HG03439 (cell line): ENCODE measurements around the gene ATF2.
"Not testable (repeated sequence)": the region's sequence is repeated elsewhere in the genome, so short reads cannot be mapped to it uniquely, and the experiment has no call there.

ENCODE experiments used
- ATAC-seq: cut with Tn5 transposase; IDR thresholded peaks from one replicate; pipeline ENCODE4 v1.9.1; 2021; ENCODE audit warnings: mild to moderate bottlenecking, moderate library complexity; ENCODE audit not compliant: unreplicated experiment

ATF2 gene

DNA sequence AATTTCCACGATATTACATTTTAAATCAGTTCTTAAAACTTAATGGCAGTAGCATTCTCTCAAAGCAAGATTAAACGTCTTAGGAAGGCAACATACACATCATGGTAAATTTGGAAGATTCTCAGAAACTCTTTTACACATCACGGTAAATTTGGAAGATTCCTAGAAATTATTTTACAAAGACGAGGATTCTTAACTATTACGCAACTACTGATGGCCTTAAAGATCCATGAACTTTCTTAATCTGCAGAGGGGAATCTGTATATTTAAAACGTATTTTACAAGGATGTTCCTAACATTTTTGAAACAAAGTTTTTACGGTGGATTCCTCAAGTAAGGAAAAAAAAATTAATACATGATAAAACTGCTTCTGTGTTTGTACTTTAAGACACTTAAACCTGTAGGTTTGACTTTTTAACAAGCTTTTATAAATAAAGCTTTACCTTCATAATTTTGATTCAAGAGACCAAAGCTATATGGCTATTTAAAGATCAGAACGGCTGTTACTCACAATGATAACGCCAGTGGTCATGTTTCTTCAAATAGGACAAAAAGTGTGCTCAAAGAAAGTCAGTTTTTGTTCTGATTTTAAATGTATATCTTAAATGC, 1.7 kb downstream of the ATF2 start:
- ATAC-seq = no peak

DNA sequence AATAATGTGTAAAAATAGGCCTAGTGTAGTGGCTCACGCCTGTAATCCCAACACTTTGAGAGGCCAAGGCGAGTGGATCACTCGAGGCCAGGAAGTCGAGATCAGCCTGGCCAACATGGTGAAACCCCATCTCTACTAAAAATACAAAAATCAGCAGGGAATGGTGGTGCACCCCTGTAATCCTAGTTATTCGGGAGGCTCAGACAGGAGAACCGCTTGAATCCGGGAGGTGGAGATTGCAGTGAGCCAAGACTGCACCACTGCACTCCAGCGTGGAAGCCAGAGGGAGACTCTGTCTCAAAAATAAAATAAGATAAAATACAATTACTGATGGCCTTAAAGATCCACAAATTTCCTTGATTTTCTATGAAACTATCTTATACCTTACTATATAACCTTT, 3.8 kb downstream of the ATF2 start:
- ATAC-seq = no peak

DNA sequence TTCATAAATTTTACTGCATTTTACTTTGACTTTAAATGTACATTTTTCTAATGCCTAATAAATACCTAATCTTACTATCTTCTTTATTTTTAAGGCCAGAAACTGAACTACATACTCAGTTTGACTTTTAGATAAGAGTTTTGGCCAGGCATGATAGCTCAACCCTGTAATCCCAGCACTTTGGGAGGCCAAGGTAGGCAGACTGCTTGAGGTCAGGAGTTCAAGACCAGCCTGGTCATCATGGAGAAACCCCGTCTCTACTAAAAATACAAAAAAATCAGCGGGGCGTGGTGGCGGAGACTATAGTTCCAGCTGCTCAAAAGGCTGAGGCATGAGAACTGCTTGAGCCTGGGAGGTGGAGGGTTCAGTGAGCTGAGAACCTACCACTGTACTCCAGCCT, 9.1 kb downstream of the ATF2 start:
- no peak for ATAC-seq

DNA sequence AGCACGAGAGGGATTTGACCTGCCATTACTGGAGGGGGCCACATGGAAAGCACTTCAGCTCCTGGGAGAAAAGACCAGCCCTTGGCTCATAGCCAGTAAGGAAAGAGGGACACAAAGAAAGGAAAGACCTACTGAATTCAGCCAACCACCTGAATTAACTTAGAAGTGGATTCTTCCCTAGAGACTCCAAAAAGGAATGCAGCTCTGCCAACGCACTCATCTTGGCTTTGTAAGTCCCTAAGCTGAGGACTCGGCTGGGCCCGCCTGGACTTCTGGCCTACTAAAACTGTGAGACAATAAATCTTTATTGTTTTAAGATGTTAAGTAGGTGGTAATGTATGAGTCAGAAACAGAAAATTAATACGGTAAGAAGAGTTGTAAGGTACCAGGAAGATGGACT, 11.5 kb downstream of the ATF2 start:
- ATAC-seq = no peak

DNA sequence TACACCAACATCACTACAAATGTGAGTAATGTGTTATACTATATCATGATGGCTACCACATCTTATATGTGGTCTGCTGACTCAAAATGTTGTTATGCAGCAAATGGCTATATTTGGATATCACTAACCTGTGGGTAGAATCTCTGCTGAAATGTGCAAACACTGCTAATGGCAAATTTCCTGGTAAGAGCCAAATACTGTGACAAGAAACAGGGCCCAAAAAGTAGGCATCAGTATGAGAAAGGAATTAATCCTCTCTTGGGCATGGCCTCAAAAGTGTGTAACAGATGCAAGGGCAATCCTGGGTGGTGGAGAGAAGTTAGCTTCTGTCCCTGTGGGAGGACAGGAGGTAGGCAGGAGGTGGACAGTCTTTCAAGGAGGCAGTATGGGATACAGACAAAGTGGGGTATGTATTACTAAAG, 13.3 kb downstream of the ATF2 start:
- peak; percentile 85 for ATAC-seq

DNA sequence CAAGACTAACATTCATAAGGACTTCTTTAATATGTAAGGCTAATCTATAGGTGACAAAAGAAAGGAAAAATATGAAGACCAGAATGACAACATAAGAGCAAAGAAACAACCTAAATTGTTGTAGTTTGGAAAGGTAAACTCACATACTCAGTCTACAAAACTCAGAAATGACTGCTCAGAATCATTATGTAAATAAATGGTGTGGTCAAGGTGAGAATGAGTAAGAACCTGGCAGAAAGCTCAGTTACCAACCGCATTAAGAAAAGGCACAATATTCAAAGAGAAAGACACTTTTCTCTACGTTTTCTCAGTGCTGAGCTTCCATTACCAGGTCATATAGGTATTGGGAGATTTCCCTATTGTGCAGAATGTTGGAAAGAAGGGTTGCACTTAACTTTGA, 15.8 kb downstream of the ATF2 start:
- peak; percentile 85 for ATAC-seq

DNA sequence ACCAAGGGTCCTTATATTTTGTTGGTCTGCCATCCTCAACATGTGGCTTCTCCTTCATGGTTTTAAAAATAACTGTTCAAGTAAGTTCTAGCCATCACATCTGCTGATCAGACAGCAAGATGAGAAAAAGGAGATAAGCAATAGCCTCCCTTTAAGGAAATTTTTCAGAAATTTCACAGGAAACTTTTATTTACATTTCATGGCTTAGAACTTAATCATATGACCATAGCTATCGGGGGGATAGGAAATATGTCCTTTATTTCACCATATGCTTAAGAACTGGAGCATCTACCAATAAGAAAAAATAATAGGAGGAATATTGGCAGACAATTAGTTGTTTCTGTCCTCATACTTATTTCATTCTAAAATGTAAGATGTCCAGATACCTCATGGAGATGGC, 16.2 kb downstream of the ATF2 start:
- no peak for ATAC-seq

DNA sequence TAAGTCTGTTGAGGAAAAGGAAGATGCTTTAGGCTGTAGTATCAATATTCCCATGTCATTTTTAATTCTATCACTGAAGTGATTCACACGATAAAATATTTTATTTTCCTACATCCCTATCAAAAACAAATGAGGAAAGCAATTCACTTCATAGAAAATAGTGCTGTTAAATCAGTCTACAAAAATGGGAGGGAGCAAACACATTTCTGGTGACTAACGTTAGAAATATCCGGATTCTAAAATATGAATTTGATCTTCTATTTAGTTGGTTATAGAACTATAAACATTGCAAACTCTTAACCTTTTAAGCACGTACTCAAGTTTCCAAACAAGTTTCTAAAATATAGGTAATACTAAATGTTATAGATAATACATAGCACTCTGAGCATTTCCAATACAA, 20.8 kb downstream of the ATF2 start:
- no peak for ATAC-seq

DNA sequence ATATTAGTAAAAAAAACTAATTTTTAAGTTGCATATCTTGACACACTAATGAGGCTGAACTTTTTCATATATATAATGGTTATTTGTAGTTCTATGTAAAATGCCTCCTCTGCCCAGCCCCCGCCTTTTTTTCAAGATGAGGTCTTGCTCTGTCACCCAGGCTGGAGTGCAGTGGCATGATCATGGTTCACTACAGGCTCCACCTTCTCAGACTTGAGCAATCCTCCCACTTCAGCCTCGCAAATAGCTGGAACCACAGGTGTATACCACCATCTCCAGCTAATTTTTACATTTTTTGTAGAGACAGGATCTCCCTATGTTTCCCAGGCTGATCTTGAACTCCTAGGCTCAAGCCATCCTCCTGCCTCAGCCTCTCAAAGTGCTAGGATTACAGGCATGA, 24.3 kb downstream of the ATF2 start:
- ATAC-seq = no peak

DNA sequence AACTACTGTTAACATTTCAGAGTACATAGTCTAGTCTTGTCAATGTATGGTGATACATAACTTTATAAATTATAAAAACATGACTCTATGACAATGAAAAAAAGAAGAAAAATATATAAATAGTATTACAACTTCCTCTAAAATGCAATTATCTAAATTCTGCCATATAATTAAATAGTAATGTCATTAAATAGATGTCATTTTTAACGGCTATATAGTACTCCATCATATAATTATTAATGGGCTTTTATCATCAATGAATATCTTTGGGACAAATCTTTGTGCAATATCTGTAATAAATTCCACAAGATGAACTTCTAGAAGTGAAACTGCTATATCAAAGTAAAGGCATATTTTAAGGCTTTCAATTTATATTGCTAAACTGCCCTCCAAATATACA, 24.8 kb downstream of the ATF2 start:
- no peak for ATAC-seq

DNA sequence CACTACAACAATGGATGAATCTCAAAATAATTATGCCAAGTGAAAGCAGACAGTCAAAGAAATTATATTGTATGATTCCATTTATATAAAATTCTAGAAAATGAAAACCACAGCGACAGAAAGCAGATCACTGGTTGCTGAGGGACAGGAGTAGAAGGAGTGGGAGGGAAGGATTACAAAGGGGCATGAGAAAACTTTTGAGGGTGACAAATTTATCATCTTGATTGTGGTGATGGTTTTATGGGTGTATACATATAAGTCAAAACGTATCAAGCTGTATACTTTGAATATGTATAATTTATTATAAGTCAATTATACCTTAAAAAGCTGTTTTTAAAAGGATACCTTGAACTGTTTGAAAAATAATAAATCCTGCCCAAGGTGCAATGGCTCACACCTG, 27.7 kb downstream of the ATF2 start:
- no peak for ATAC-seq

DNA sequence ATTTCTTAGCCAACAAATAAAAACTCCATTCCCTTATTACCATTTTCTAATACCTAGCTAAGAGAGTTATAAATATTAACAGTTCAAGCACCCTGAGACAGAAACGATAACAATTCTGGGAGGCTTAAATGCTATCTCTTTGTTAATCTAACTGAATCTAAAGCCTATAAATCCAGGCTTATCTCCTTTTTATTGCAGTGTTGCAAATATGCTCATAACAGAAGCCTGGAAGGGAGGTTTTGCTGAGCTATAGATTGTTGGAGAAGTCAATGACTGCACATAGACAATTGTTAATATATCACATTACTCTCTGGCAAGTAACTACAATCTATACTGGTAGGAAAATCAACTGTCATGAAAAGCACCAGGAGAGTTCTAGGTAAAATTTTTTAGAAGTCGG, 30.2 kb downstream of the ATF2 start:
- ATAC-seq = no peak

DNA sequence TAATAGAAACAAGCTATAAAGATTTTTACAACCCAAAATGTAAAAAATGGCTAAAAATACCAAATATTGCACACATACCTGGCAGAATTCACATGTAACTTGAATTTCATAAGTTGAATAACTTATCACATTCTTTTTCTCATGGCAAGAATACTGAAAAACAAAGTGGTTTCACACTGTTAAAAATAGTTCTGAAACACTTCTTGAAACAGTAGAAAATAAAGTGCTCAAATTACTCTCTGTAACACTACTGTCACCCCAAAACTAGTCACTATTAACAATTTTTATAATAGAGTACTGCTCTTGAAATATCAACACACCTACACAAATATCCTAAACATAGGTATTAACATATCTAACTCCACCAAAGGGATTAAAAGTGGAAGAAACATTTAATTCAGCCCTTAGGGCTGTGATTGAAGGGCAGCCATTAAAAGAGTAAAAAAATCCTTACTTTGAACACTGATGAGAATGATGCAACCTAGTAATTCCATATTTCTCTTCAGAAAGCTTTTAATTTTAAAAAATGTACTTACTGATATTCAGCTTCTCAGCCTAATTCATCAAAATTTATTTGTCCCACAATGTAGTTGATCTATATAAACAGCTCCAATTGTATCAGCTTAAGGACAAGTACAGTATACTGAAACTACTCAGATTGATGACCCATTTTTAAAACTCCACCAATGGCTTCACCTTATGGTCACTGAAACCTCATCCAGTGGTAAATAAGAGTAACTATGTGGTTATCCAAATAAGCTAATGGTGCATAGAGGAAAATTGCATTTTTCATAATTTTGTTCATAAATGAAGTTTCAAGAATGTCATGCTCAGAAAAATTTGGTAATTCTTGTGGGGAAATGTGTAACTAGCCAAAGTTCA, 31.4 kb downstream of the ATF2 start:
- ATAC-seq = peak; percentile 60

DNA sequence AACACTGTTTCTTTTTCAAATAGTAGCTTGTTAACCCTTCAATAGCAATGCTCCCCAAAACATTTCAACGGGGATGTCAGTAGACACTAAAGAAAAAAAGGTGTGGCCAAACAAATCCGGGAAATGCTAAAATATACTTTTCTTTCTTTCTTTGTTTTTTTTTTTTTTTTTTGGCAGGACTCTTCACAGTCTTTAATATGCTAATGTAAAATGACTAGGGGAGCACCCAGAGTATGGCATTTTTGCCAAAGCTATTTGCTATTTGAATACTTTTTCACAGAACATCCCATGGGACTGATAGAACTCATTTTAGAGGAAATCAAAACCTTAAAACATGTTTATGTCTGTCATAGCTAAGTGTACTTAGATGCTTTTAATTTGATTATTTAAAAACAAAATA, 32.1 kb downstream of the ATF2 start:
- ATAC-seq = no peak

DNA sequence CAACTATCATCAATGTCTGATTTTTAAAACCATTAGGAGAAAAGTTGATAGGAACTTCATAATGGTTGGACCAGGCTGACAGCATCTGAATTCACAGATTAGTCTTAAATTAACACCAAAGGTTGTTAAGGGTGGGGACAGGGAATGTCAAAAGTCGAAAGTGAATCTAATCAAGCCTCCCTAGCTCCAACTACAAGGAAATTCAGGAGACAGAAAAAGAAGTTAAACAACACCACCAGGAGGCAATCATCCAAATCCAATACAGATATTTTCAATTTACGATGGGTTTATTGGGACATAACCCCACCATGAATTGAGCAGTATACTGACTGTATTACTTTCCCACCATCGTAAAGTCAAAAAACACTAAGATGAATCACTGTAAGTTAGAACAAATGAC, 32.8 kb downstream of the ATF2 start:
- ATAC-seq = no peak

DNA sequence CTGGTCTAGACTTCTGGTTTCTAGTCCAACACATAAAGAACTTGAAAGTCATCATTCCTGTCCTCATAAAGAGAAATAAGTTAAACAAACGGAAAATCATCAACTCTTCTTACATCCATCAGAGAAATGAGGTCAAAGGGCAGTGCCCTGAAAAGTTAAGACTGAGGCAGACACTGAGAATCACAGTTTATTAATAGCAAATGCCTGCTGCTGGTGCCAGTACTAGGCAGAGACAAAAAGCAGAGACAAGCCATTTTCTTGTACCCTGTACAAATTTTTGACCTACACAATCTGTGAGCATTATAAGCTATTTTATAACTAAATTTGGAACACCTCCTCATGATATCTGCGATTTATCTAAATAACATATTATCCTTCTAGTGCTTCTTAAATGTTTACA, 36.8 kb downstream of the ATF2 start:
- no peak for ATAC-seq

DNA sequence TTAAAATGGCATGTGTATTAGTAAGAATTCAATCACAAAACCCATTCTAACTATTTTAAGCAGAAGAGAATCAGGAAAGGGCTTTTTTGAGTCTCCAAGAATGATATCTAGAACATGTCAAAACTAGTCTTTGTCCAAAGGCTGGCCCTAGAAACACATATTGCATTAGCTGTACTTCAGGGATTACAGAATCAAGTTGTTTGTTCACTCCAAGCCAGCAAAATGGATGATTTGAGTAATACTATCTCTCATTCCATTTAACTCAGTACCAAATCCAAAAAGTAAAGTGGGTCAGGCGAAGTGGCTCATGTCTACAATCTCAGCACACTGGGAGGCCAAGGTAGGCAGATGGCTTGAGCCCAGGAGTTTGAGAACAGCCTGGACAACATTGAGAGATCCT, 41.3 kb downstream of the ATF2 start:
- ATAC-seq = no peak

DNA sequence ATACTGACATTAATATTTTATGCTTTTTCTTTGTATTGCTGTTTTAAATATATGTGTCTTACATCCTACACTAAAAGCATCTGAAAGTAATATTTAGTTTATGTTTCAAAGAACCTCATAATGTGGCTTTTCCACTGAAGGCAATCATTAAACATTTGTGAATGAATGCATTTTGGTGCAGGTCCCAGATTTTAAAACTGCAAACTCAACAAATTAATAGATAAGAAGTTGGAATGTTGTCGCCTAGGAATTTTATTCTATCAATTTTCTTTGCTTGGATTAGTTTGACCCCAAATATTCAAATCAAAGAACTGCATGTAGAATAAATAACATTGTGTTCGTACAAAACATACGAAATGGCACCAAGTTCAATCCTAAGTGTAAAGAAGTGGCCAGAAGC, 44.7 kb downstream of the ATF2 start:
- ATAC-seq = no peak

DNA sequence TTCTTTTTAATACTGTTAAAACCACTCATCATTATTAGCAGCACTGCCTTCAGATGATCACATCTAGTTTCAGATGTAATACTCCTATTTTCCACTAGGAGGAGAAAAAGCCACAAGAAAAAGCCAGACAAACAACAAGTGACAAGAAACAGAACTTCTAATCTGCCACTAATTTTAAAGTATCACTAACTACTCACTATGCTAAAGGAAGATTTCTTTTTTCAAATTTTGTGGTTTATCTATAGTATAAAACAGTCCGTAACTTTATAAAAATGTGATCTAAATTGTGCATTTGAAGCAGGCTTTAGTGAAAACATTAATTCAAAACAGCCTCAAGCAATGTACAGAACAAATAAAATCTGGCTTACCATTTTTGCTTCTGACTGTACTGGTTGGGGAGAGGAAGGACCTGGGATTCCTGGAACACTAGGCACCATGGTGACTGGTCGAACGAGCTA, 56.8 kb downstream of the ATF2 start:
- peak; percentile 83 for ATAC-seq

DNA sequence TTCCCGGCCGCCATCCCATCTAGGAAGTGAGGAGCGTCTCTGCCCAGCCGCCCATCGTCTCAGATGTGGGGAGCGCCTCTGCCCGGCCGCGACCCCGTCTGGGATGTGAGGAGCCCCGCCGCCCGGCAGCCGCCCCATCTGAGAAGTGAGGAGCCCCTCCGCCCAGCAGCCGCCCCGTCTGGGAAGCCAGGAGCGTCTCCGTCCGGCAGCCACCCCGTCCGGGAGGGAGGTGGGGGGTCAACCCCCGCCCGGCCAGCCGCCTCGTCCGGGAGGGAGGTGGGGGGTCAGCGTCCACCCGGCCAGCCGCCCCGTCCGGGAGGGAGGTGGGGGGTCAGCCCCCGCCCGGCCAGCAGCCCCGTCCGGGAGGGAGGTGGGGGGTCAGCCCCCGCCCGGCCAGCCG, 59.9 kb downstream of the ATF2 start:
- not testable (repeated sequence) for ATAC-seq

DNA sequence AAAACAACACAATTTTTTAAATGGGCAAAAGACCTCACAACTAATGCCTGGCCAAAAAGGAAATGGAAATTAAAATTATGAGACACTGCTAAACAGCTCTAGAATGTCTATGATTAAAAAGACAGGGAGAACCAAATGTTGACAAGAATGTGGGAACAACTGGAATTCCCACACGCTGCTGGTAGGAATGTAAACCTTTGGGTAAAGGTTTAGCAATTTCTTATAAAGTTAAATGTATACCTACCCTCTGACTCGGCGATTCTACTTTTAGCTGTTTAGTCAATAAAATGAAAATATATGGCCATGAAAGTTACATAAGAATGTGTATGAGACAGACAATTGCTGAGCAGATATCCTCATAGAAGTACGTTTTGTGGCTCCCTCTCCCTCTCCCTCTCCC, 60.9 kb downstream of the ATF2 start:
- ATAC-seq = no peak

DNA sequence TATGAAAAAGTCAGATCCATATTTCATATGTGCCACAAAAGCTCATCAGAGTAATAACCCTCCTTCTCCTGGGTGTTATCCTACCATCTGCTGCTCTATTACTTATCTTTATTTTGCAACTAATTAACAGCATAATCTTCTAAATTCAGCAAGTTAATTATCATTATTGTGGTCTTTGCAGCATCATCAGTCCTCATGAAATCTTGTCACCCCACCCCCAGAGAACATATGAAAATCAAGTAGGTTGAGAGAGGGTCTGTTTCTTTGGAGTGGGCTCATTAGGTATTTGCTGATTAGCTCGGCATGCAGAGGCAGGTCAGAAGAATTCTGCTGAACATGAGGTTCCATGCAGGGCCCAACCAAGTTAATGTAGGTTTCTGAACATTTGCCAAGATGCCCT, 64.8 kb downstream of the ATF2 start:
- no peak for ATAC-seq

DNA sequence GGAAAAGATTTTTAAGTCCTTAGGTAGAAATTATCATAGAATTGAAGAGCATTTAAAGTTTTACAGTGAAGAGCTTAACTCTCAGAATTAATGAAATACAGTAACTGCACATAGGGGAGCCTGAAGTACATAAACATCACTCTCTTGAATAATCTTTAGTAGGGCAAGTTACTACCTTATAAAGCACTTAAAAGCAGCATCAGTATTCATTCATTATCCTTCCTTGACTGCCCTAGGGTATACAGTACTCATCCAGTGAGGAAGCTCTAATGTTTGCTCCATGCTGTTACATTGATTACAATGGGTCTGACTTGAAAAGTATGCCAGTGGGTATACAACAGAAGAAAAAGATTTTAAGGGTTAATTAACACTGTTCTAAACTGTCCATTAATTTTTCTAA, 66.5 kb downstream of the ATF2 start:
- ATAC-seq = no peak
